Pulmonary artery endothelial cell (primary cell): ENCODE results near the gene SND1. TPM values are rescaled to one million over a fixed set of nuclear protein-coding genes. Genes with fewer than 3 reads are reported as not detected.
"Not testable (repeated sequence)": the region's sequence is repeated elsewhere in the genome, so short reads cannot be mapped to it uniquely, and the experiment has no call there.

Experiments used
- DNase-seq: peaks from one replicate; pipeline ENCODE4 v3.0.0-alpha.2; 2011; ENCODE audit warnings: low read depth, low spot score
- total RNA-seq: library from RNA; depleted of rRNA; stranded (reverse); fragments of >200 nt; gene quantifications from 2 replicates; pipeline ENCODE4 v1.2.3, GENCODE V29; 2014

The SND1 gene
- total RNA-seq, 1 donor from 2014 or later, result 225 TPM

- no peak for DNase-seq
Observed at GRCh38 chr7:127828843-127829500, 177.0 kb downstream of the SND1 start.

GRCh38 chr7:127831318-127832219, 179.6 kb downstream of the SND1 start:
- DNase-seq, result no peak

- no peak for DNase-seq
Observed at GRCh38 chr7:127832592-127832991, 180.6 kb downstream of the SND1 start.

- no peak for DNase-seq
Observed at GRCh38 chr7:127833641-127834040, 181.6 kb downstream of the SND1 start.

- no peak for DNase-seq
Observed at GRCh38 chr7:127835679-127836078, 183.7 kb downstream of the SND1 start.

- DNase-seq, result not testable (repeated sequence)
Observed at GRCh38 chr7:127837816-127838410, 185.9 kb downstream of the SND1 start.

GRCh38 chr7:127838816-127839415, 186.9 kb downstream of the SND1 start:
- DNase-seq, result no peak

- no peak for DNase-seq
Observed at GRCh38 chr7:127840226-127840951, 188.4 kb downstream of the SND1 start.

- no peak for DNase-seq
Observed at GRCh38 chr7:127844165-127844564, 192.2 kb downstream of the SND1 start.

- DNase-seq, result peak; percentile 27
Observed at GRCh38 chr7:127844707-127845331, 192.8 kb downstream of the SND1 start.

GRCh38 chr7:127845522-127846214, 193.7 kb downstream of the SND1 start:
- no peak for DNase-seq

- no peak for DNase-seq
Observed at GRCh38 chr7:127847641-127848040, 195.6 kb downstream of the SND1 start.

- DNase-seq, result no peak
Observed at GRCh38 chr7:127848241-127848640, 196.2 kb downstream of the SND1 start.

- DNase-seq, result no peak
Observed at GRCh38 chr7:127850195-127850594, 198.2 kb downstream of the SND1 start.

GRCh38 chr7:127854383-127854782, 202.4 kb downstream of the SND1 start:
- no peak for DNase-seq

GRCh38 chr7:127857464-127857841, 205.5 kb downstream of the SND1 start:
- no peak for DNase-seq

GRCh38 chr7:127858091-127858914, 206.3 kb downstream of the SND1 start:
- no peak for DNase-seq

GRCh38 chr7:127858915-127859189, 206.9 kb downstream of the SND1 start:
- no peak for DNase-seq

GRCh38 chr7:127859330-127859729, 207.3 kb downstream of the SND1 start:
- no peak for DNase-seq

GRCh38 chr7:127862525-127862924, 210.5 kb downstream of the SND1 start:
- DNase-seq, result no peak
